ENCODE measurements around the gene FMN2.

GRCh38 chr1:240134113-240134512 is 42.4 kb downstream of the FMN2 start:
- TF ChIP-seq EP300 (IDR thresholded peaks at IDR 0.05) (no peak), RNF2 (IDR thresholded peaks at IDR 0.05; ENCODE audit: borderline replicate concordance, low read depth) (no peak), POLR2A (IDR thresholded peaks at IDR 0.05; ENCODE audit: low read length) (no peak), ESRRA (IDR thresholded peaks at IDR 0.05; ENCODE audit: borderline replicate concordance, low read length) (no peak), RAD21 (conservative IDR thresholded peaks at IDR 0.05 in 1 of 2, IDR thresholded peaks at IDR 0.05 in 1 of 2) (no peak), CTCF (IDR thresholded peaks at IDR 0.05) (no peak), HDAC2 (IDR thresholded peaks at IDR 0.05) (no peak), RFX5 (IDR thresholded peaks at IDR 0.05) (no peak), ZNF302 (CRISPR knock-in tag; IDR thresholded peaks at IDR 0.05) (no peak), FOSL2 (IDR thresholded peaks at IDR 0.05) (no peak), FOSL2 (CRISPR knock-in tag; IDR thresholded peaks at IDR 0.05) (no peak), CEBPB (IDR thresholded peaks at IDR 0.05) (no peak)
- TF ChIP-seq, protein P1, sequence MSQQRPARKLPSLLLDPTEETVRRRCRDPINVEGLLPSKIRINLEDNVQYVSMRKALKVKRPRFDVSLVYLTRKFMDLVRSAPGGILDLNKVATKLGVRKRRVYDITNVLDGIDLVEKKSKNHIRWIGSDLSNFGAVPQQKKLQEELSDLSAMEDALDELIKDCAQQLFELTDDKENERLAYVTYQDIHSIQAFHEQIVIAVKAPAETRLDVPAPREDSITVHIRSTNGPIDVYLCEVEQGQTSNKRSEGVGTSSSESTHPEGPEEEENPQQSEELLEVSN (IDR thresholded peaks at IDR 0.05; ENCODE audit: borderline replicate concordance, low read depth), result no peak
- TF ChIP-seq, protein P2, sequence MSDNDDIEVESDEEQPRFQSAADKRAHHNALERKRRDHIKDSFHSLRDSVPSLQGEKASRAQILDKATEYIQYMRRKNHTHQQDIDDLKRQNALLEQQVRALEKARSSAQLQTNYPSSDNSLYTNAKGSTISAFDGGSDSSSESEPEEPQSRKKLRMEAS (IDR thresholded peaks at IDR 0.05), result no peak
